D721Med (cell line): ENCODE data around the gene AKAP7.

Experiments
- DNase-seq: peaks from one replicate; pipeline ENCODE4 v3.0.0; 2011; ENCODE audit warnings: low spot score; ENCODE audit not compliant: insufficient read length
- FAIRE-seq: peaks from 2 replicates; lab custom pipeline; 2011; peaks lifted over from hg19 to GRCh38; lab: Jason Lieb, UNC
- TF ChIP-seq, protein P1 (sequence below): IDR thresholded peaks from 2 replicates; pipeline ENCODE4 v1.5.1; 2012; ENCODE audit warnings: mild to moderate bottlenecking, control low read depth; ENCODE audit not compliant: insufficient read depth; ENCODE audit errors: missing control alignments

Gene AKAP7

DNA sequence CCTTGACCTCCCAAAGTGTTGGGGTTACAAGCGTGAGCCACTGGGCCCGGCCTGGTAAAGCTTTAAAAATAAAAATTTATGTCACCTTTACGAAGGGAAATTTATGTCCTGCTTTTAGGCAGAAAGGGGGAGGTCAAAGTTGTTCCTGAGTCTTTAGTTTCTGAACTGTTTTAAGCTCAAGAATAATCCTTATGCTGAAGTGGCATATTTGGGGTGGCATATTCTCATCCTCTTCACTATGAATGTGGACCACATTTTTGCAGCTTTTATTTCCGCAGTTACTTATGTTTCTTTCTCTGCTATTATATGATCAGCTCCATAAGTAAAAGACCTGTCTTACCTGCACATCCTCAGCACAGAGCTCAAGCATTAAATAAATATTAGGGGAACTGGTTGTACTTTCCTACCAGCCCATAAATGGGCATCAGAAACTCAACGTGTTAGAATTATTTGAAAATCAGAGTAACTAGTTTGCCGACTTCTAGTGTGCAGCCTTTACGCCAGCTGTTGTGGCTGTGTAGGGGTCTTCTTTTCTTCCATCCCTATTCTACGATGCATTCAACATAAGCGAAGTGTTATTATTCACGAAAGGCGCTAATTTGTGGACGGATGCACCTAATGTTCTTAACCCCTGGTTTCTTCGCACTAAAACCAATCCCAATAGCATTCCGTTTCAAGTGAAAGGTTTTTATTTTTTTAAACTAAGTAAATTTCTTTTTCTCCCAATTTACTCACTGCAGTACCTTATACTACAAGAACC lies 867 bp upstream of the AKAP7 start:
- TF ChIP-seq, protein P1, sequence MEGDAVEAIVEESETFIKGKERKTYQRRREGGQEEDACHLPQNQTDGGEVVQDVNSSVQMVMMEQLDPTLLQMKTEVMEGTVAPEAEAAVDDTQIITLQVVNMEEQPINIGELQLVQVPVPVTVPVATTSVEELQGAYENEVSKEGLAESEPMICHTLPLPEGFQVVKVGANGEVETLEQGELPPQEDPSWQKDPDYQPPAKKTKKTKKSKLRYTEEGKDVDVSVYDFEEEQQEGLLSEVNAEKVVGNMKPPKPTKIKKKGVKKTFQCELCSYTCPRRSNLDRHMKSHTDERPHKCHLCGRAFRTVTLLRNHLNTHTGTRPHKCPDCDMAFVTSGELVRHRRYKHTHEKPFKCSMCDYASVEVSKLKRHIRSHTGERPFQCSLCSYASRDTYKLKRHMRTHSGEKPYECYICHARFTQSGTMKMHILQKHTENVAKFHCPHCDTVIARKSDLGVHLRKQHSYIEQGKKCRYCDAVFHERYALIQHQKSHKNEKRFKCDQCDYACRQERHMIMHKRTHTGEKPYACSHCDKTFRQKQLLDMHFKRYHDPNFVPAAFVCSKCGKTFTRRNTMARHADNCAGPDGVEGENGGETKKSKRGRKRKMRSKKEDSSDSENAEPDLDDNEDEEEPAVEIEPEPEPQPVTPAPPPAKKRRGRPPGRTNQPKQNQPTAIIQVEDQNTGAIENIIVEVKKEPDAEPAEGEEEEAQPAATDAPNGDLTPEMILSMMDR, result no peak
- DNase-seq, result no peak
- FAIRE-seq, result no peak

DNA sequence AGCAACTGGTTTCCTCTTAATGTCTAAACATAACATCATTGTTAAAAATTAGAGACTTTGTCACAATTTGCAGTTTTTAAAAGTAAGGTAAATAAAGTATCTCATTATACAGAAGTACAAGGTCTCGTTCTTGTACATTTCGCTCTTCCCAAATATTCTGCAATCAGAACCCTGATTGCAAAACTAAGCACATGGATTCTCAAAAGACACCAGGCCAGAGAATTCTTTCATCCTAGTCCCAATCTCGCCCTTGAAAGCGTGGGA lies 355 bp upstream of the AKAP7 start:
- TF ChIP-seq, protein P1, result no peak
- FAIRE-seq (no peak), DNase-seq (no peak)

DNA sequence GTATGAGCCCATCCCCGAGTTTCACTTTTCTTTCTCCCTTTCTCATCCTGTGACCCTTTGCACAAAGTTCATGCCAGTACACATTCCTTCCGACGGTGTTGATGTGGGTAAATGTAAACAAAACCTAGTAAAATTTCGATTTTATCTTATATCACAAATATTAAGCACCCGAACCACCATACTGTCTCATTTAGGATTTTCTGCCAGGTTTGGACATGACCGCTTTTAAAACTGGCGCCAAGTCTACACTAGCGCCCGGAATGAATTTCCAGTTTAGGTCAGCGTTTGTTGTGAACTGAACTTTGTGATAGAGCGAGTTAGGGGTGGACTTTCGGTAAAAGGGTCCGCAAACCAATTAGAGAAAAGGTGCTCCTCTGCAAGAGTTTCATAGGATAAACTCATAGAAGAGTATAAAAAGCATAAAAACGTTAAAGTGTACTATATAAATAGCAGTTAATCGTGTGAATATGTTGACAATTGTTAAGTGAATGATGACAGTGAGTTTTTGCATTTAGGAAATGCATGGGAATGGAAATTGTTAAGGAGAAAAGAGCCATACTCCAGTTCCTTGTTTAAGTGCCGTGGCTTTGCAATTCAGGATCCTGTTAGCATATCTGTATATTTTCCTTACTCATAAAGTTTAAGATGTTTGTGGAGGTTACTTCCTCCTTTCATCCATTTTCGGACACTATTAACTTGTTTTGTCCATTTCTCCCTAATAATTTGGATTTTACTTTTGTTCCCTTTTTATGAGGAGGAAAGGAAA lies 937 bp downstream of the AKAP7 start:
- TF ChIP-seq, protein P1, result no peak
- DNase-seq, result no peak

DNA sequence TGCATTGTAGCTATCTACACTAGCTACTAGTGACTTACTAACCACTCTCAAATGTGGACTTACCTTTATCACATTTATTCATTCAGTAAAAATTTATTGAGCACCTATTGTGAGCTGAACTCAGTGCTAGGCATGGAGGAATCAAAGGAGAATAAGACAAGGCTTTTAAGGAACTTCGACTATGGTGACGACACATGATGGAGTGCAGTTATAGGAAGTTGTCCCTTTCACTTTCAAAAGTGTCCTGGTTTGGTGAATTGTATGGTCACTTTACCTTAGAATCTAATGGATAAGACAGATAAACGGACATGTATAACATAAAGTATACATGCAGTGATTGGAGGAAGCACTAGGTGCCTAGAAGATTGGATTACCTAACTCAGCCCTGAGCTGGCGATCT lies 4.3 kb downstream of the AKAP7 start:
- FAIRE-seq, result no peak
- TF ChIP-seq, protein P1, result no peak
- DNase-seq, result no peak

More for the DNA sequence above, 937 bp downstream of the AKAP7 start:
- FAIRE-seq, result no peak

DNA sequence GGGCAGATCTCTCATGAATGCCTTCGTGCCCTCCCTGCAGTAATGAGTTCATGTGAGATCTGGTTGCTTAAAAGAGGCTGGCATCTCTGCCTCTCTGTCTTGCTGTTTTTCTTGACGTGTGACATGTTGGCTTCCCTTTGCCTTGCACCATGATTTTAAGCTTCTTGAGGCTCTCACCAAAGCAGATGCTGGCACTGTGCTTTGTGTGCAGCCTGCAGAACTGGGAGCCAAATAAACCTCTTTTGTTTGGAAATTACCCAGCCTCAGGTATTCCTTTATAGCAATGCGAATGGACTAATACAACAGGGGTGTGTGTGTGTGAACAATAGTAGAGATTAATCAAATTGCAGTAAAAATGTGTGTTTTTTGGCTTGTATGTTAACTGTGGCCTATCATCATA lies 8.1 kb downstream of the AKAP7 start:
- TF ChIP-seq, protein P1, result no peak
- DNase-seq (no peak), FAIRE-seq (no peak)

DNA sequence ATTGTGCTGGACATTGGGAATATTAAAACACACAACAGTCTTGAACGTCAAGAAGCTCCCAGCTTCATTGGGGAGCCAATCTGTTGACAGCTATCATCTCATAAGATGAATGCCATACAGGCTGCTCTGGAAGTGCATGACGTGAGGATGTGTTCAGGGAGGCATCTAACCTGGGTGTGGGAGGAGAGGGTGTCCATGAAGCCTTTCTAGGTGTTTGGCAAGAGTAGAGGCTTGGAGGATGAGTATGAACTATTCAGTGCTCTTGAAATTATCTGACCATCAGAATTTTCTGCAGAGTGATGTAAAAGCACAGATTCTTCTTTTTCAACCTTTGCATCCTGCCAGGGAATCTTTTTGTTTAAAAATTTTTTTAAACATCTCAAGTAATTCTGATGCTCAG lies 11.6 kb downstream of the AKAP7 start:
- TF ChIP-seq, protein P1, result no peak
- DNase-seq, result no peak
- no peak for FAIRE-seq

DNA sequence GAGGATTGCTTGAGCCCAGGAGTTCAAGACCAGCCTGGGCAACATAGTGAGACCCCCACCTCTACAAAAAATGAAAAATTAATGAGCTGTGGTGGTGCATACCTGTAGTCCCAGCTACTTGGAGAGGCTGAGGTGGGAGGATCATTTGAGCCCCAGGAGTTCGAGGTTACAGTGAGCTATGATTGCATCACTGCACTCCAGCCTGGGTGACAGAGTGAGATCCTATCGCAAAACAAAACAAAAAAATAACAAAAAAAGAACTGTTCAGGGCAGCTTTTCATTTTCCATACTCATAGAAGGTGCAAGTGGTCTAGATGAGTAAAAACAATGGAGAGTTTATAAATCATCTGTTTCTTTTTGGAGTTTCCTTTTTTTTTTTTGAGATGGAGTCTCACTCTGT lies 21.1 kb downstream of the AKAP7 start:
- FAIRE-seq (no peak), DNase-seq (no peak)

More for the DNA sequence above, 21.1 kb downstream of the AKAP7 start:
- TF ChIP-seq, protein P1, result no peak
